ENCODE data around the gene ZNF680. TPM values are rescaled to one million over a fixed set of nuclear protein-coding genes. Genes with fewer than 3 reads are reported as not detected.

ZNF680 gene
- 10 to 100 TPM; 12.9 to 13.1 TPM for total RNA-seq

DNA sequence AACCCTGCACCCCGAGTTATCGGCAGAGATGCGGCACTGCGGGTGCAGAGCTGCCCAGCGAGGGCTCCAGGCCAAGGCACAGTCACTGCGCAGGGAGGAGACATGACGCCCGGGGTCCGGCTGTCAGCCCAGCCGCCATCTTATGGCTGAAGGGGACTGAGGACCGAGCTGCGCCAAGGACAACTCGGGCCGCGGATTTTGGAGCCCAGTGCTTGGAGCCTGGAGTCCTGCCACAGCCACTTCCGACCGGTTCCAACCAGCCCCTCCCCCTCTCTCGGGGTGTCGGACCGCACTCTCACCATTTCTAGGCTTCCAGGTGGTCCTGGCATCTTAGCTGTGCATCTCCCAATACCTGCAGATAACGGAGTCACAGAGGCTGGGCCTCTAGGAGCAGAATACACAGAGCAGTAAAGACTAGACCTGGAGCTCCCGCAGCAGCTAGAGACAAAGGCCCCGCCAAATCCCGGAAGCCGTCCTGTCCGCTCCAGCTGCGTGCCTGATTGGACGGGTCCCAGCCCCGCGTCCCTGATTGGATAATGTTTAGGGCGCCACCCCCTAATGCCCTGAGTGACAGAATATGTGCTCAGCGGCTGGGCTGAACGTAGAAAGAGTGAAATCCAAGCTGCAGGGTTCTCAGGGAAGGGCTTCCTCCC, at the start of gene ZNF680:
TSS of gene ZNF680 (minus strand) at position 446 of the 653 bp plus-strand sequence. CDS start at position 329, 117 bp downstream.
- ChIA-PET POLR2A (interaction anchor here (0.6 to 2.5 kb wide), 12 partner anchors 12 to 811 kb away, joined by 3 to 27 read pairs (median 4); partner anchors contain the start of genes ERV3-1, ZNF107, ZNF273 and ZNF736), CTCF (interaction anchor here (0.9 to 1.0 kb wide), 2 partner anchors 8 to 241 kb away, joined by 3 read pairs; no protein-coding TSS in a partner anchor)
- H3K27ac Mint-ChIP-seq, result peak within 1 kb of the TSS; percentile 100
- H3K4me3 Mint-ChIP-seq, result peak within 1 kb of the TSS; percentile 100
- peaks cover 24% of the 10 kb centered on the region for H3K4me1 Mint-ChIP-seq (ENCODE audit: low read depth)
- DNase-seq (peak; percentile 94), ATAC-seq (peak; percentile 100)
- H3K27me3 Mint-ChIP-seq (ENCODE audit: low read depth), result no peaks in the 10 kb centered on the region
- H3K36me3 Mint-ChIP-seq (ENCODE audit: low read depth), result peaks cover 48% of the 10 kb centered on the region
- peaks cover 22% of the 10 kb centered on the region for H3K9me3 Mint-ChIP-seq (ENCODE audit: insufficient read depth)

DNA sequence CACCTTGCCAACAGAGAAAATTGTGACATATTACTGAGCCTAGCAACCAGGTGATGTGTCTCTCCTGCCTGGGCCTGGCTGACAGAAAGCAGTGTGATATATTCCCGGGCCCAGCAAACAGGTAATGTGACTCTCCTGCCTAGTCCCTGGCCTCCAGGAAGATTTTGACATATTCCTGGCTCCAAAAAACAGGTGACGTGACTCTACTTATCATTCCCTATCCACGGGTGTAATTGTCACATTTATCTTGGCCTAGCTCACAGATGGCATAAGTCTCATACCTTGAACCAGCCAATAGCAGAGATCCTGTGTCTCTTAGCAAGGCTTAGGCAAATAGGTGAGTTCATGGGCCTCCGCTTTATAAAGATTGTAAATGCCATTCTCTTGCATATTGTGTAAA, 49.6 kb upstream of the ZNF680 start:
- Mint-ChIP-seq H3K4me3 (no peak overlapping the region), H3K4me1 (ENCODE audit: low read depth) (no peaks in the 10 kb centered on the region), H3K27ac (no peak overlapping the region), H3K9me3 (ENCODE audit: insufficient read depth) (no peaks in the 10 kb centered on the region), H3K36me3 (ENCODE audit: low read depth) (no peaks in the 10 kb centered on the region), H3K27me3 (ENCODE audit: low read depth) (no peaks in the 10 kb centered on the region)
- POLR2A ChIA-PET, result no interaction called here
- ATAC-seq, result no peak
- CTCF ChIA-PET, result no interaction called here
- no peak for DNase-seq

DNA sequence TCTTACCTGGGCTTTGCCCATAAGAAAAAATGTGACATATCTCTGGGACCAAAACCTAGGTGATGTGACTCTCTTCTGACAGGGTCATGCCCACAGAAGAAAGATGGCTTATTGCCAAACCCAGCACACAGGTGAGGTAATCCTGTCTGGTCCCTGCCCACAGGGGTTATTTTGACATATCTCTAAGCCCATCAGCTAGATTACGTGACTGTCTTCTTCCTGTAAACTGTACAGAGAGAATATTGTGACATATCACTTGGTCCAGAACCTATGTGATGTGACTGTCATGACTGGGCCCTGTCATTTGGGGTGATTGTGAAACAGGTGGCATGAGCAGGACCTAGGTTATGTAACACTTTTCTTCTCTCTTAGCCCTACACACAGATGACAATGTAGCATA, 48.8 kb upstream of the ZNF680 start:
- DNase-seq (no peak), ATAC-seq (no peak)
- ChIA-PET CTCF (no interaction called here), POLR2A (no interaction called here)
- Mint-ChIP-seq H3K9me3 (ENCODE audit: insufficient read depth) (no peaks in the 10 kb centered on the region), H3K4me3 (no peak overlapping the region), H3K27ac (no peak overlapping the region), H3K27me3 (ENCODE audit: low read depth) (no peaks in the 10 kb centered on the region), H3K36me3 (ENCODE audit: low read depth) (no peaks in the 10 kb centered on the region), H3K4me1 (ENCODE audit: low read depth) (no peaks in the 10 kb centered on the region)

DNA sequence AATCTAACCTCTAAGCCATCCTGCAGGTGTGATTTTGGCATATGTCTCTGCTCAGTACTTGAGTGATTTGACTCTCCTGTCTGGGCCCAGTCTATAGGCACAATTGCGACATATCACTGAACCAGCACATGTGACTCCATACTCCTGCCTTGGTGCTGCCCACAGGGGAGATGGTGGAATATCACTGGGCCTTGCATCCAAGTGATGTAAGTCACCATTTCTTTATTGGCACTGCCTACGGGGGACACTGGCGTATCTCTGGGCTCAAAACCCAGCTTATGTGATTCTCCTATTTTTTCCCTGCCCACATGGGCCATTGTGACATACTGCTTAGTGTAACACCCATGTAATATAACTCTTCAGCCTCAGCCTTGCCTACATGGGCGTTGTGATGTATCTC, 48.1 kb upstream of the ZNF680 start:
- ATAC-seq, result no peak
- ChIA-PET POLR2A (no interaction called here), CTCF (no interaction called here)
- Mint-ChIP-seq H3K36me3 (ENCODE audit: low read depth) (no peaks in the 10 kb centered on the region), H3K27ac (no peak overlapping the region), H3K4me1 (ENCODE audit: low read depth) (no peaks in the 10 kb centered on the region), H3K4me3 (no peak overlapping the region), H3K27me3 (ENCODE audit: low read depth) (no peaks in the 10 kb centered on the region), H3K9me3 (ENCODE audit: insufficient read depth) (no peaks in the 10 kb centered on the region)
- DNase-seq, result no peak

DNA sequence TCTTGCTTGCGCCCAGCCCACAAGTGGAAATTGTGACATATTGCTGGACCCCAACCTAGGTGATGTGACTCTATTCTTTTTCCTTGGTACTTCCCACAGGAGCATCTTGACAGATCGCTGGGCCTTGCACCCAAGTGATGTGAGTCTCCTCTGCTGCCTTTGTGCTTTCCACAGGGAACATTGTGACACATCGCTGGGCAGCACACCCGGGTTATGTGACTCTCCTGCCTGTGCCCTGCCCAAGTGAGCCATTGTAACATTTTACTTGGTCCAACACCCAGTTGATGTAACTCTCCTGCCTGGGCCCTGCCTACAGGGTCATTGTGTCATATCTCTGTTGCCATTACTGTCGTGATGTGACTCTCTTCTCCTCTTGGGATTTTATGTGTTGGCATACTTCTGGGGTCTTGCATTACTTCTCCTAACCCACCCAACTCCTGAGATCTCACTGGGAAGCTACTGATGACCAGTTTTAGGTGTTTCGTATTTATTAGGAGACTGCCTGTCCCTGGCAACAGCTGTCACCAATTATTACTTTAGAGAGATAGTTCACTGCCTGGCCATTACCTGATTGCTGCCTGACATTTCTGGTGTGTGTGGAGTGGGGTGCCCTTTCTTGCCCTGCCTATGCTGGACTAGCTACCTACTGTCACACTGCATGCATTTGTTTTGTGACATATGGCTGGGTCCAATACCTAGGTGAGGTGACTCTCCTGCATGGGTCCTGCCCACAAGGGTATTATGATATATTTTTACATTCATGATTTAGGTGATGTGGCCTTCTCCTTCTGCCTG, 45.4 kb upstream of the ZNF680 start:
- no peak overlapping the region for H3K27ac Mint-ChIP-seq
- no peaks in the 10 kb centered on the region for H3K36me3 Mint-ChIP-seq (ENCODE audit: low read depth)
- no peaks in the 10 kb centered on the region for H3K27me3 Mint-ChIP-seq (ENCODE audit: low read depth)
- ChIA-PET POLR2A (no interaction called here), CTCF (no interaction called here)
- ATAC-seq (no peak), DNase-seq (no peak)
- no peaks in the 10 kb centered on the region for H3K9me3 Mint-ChIP-seq (ENCODE audit: insufficient read depth)
- H3K4me1 Mint-ChIP-seq (ENCODE audit: low read depth), result no peaks in the 10 kb centered on the region
- no peak overlapping the region for H3K4me3 Mint-ChIP-seq

DNA sequence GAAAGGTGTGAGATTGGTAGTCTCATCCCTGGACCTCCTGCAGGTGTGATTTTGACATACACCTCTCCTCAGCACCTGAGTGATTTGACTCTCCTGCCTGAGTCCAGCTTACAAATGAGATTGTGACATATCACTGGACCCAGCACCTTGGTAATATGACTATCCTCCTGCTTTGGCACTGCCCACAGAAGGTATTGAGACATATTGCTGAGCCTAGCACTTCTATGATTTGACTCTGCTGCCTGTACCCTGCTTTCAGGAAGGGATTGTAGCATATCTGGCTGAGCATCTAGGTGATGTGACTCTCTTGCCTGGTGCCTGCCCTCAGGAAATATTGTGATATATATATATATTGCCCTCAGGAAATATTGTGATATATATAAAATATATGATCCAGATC, 43.5 kb upstream of the ZNF680 start:
- Mint-ChIP-seq H3K27ac (no peak overlapping the region), H3K27me3 (ENCODE audit: low read depth) (no peaks in the 10 kb centered on the region), H3K4me1 (ENCODE audit: low read depth) (no peaks in the 10 kb centered on the region), H3K9me3 (ENCODE audit: insufficient read depth) (no peaks in the 10 kb centered on the region), H3K4me3 (no peak overlapping the region), H3K36me3 (ENCODE audit: low read depth) (no peaks in the 10 kb centered on the region)
- no peak for DNase-seq
- POLR2A ChIA-PET, result no interaction called here
- CTCF ChIA-PET, result no interaction called here
- ATAC-seq, result no peak

DNA sequence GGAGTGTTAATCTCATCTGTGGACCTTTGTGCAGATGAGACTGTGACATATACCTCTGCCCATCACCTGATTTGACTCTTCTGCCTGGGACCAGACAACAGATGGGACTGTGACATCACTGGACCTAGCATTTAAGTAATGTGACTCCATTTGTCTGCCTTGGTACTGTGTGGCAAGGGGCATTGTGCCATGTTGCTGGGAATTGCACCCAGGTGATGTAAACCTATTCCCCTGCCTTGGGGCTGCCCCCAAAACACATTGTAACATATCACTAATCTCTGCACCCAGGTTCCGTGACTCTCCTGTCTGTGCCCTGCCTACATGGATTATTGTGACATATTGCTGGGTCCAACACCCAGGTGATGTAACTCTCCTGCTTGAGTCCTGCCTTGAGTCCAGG, 40.4 kb upstream of the ZNF680 start:
- H3K27me3 Mint-ChIP-seq (ENCODE audit: low read depth), result no peaks in the 10 kb centered on the region
- DNase-seq (no peak), ATAC-seq (no peak)
- no peaks in the 10 kb centered on the region for H3K4me1 Mint-ChIP-seq (ENCODE audit: low read depth)
- H3K4me3 Mint-ChIP-seq, result no peak overlapping the region
- ChIA-PET POLR2A (no interaction called here), CTCF (no interaction called here)
- no peaks in the 10 kb centered on the region for H3K9me3 Mint-ChIP-seq (ENCODE audit: insufficient read depth)
- H3K36me3 Mint-ChIP-seq (ENCODE audit: low read depth), result no peaks in the 10 kb centered on the region
- no peak overlapping the region for H3K27ac Mint-ChIP-seq

DNA sequence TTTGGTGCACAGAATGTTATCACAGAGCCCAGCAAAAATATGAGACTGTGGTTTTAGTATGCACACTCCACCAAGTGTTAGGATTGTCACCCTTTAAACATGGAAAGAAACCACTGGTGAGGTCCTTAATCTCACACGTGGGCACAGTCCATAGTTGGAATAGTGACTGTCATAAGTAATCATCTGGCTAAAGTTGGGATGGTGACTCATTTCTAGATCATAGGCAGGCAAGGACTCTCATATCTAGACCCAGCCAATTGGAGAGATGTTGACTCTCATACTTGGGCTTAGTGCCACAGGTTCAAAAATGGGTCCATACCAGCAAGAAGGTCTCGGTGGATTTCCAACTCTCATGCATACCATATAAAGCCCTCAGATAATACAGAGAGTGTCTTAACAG, 39.6 kb upstream of the ZNF680 start:
- H3K36me3 Mint-ChIP-seq (ENCODE audit: low read depth), result no peaks in the 10 kb centered on the region
- no peaks in the 10 kb centered on the region for H3K9me3 Mint-ChIP-seq (ENCODE audit: insufficient read depth)
- H3K4me3 Mint-ChIP-seq, result no peak overlapping the region
- DNase-seq (no peak), ATAC-seq (no peak)
- CTCF ChIA-PET, result no interaction called here
- POLR2A ChIA-PET, result no interaction called here
- H3K27ac Mint-ChIP-seq, result no peak overlapping the region
- H3K4me1 Mint-ChIP-seq (ENCODE audit: low read depth), result no peaks in the 10 kb centered on the region
- H3K27me3 Mint-ChIP-seq (ENCODE audit: low read depth), result no peaks in the 10 kb centered on the region

DNA sequence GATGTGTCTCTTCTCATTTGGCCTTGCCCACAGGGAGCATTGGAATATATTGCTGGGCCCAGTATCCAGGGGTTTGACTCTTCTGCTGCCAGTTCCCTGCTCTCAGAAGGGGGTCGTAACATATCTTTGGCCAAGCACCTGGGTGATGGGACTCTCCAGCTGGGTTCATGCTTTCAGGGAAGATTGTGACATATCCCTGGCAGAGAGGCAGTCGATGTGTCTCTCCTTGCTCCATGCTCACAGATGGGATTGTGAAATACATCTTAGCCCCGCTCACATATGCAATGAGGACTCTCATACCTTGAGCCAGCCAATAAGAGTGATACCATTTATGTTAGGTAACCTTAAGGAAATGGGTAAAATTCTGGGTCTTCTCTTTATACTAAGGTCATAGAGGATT, 39.2 kb upstream of the ZNF680 start:
- Mint-ChIP-seq H3K9me3 (ENCODE audit: insufficient read depth) (no peaks in the 10 kb centered on the region), H3K4me3 (no peak overlapping the region), H3K36me3 (ENCODE audit: low read depth) (no peaks in the 10 kb centered on the region), H3K4me1 (ENCODE audit: low read depth) (no peaks in the 10 kb centered on the region), H3K27ac (no peak overlapping the region), H3K27me3 (ENCODE audit: low read depth) (no peaks in the 10 kb centered on the region)
- CTCF ChIA-PET, result no interaction called here
- DNase-seq (no peak), ATAC-seq (no peak)
- POLR2A ChIA-PET, result no interaction called here

DNA sequence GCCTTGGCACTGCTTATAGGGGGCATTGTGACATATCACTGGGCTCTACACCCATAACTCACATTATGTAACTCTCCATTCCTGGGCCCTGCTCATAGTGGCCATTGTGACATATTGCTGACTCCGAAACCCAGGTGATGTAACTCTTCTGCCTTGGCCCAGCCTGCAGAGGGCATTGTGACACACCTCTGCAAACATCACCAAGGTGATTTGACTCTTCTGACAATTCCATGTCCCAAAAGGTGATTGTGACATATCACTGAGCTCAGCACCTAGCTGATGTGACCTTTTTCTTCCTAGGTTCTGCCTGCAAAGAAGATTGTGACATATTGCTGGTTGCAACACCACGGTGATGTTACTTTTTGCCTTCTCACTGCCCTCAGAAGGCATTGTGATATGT, 36.5 kb upstream of the ZNF680 start:
- DNase-seq, result no peak
- ChIA-PET POLR2A (no interaction called here), CTCF (no interaction called here)
- Mint-ChIP-seq H3K36me3 (ENCODE audit: low read depth) (no peaks in the 10 kb centered on the region), H3K4me3 (no peak overlapping the region), H3K27me3 (ENCODE audit: low read depth) (no peaks in the 10 kb centered on the region), H3K4me1 (ENCODE audit: low read depth) (no peaks in the 10 kb centered on the region), H3K9me3 (ENCODE audit: insufficient read depth) (peaks cover 18% of the 10 kb centered on the region), H3K27ac (no peak overlapping the region)
- ATAC-seq, result no peak

DNA sequence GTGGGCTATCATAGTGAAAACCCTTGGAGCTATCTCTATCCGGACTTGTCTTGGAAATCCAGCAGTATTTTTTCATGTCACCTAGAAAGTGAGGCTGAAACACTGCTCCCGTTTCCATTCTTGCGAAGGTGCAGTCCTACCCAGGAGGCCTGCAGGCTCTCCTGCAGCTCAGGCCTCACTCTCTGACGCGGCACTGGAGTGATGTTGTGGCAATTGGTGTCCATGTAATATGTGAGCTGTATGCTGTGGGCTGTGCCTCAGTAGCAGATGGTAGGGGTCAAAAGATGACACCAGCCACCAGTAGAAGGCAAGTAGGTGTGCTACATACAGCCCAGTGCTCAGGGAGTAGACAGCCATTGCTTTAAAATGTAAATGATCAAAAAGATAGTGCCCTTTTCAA, 28.1 kb upstream of the ZNF680 start:
- Mint-ChIP-seq H3K27me3 (ENCODE audit: low read depth) (no peaks in the 10 kb centered on the region), H3K4me1 (ENCODE audit: low read depth) (no peaks in the 10 kb centered on the region), H3K27ac (no peak overlapping the region), H3K4me3 (no peak overlapping the region), H3K9me3 (ENCODE audit: insufficient read depth) (peaks cover 31% of the 10 kb centered on the region), H3K36me3 (ENCODE audit: low read depth) (no peaks in the 10 kb centered on the region)
- no peak for DNase-seq
- CTCF ChIA-PET, result no interaction called here
- no peak for ATAC-seq
- POLR2A ChIA-PET, result no interaction called here

DNA sequence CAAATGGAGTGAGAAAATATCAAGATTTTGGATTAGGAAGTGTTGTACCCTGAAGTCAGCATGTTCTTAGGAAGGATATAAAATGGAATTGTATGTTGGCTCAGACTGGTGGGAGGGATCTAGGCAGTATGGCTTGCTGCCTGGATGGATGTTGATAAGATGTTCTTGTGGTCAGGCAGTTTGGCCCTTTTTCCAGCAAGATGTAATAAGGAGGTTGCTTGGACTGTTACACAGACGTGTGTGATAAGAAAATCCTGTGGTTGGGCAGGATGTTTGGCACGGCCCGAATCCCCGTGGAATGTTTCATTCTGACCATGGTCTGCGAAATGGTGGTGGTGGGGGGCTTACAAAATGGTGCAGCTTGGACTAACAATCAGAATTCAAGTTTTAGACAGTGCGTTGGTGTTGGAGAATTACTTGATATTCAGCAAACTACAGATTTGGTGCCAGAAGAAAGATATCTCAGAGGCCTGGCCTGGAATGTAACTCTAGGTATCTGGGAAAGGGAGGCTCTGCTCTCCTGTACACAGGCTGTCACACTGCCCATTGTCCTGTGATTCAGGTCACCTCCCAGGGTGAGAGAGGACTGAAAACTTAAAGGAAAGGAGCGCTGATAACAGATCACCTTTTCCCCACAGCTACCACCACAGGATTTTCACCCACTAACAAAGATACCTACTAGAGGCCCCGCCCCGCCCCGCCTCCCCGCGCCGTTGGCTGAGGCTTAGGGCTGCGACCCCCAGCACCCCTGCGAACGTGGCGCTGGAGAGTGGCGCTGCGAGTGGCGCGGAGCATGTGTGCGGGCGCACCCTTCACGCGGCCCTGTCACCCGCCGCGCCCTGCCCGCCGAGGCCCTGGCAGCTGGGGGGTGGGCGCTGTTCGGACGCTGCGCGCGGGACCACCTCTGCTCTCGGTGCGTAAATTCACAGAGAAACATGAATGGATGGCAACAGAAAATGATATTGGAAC, 19.3 kb upstream of the ZNF680 start:
- no peaks in the 10 kb centered on the region for H3K27me3 Mint-ChIP-seq (ENCODE audit: low read depth)
- peaks cover 22% of the 10 kb centered on the region for H3K9me3 Mint-ChIP-seq (ENCODE audit: insufficient read depth)
- ChIA-PET CTCF (no interaction called here), POLR2A (no interaction called here)
- no peak overlapping the region for H3K4me3 Mint-ChIP-seq
- H3K27ac Mint-ChIP-seq, result no peak overlapping the region
- H3K4me1 Mint-ChIP-seq (ENCODE audit: low read depth), result no peaks in the 10 kb centered on the region
- H3K36me3 Mint-ChIP-seq (ENCODE audit: low read depth), result no peaks in the 10 kb centered on the region
- DNase-seq (no peak), ATAC-seq (no peak)
